IMR-90 (cell line): ENCODE results near the gene TBC1D9B. TPM values are rescaled to one million over a fixed set of nuclear protein-coding genes. Genes with fewer than 3 reads are reported as not detected.

Source experiments
- ATAC-seq: fragments of 200-7000 bp; cut with Tn5 transposase; 2 replicates; pipeline ENCODE4 v1.9.1; 2020; ENCODE audit warnings: low read depth, mild to moderate bottlenecking, moderate library complexity
- BruUV-seq: library from RNA; stranded (reverse); fragments of 400-500 nt; replicated peaks from 2 replicates; lab custom pipeline; 2021; lab: Mats Ljungman, UMichigan
- CTCF ChIA-PET: fragments of 300-600 bp; formaldehyde crosslinking; extraction: SDS; loops from one replicate; lab custom pipeline; 2021; ENCODE audit warnings: antibody characterized with exemption; lab: Yijun Ruan, JAX
- POLR2A ChIA-PET: fragments of 300-600 bp; sonication (Branson Sonifier 250); formaldehyde crosslinking; loops from one replicate; lab custom pipeline; 2022; ENCODE audit warnings: antibody characterized with exemption; ENCODE audit not compliant: unreplicated experiment; lab: Charles Lee
- DNase-seq: peaks from one replicate; pipeline ENCODE4 v3.0.0; 2013
- H2AFZ ChIP-seq: replicated peaks from 2 replicates; pipeline ENCODE3; 2013; ENCODE audit warnings: low read length, mild to moderate bottlenecking; ENCODE audit not compliant: poor library complexity
- H2AK5ac ChIP-seq: 2 replicates; pipeline ENCODE4 v1.6.1; 2013; ENCODE audit warnings: low read depth, low read length, inconsistent platforms
- H2AK9ac ChIP-seq: replicated peaks from 2 replicates; pipeline ENCODE3; 2013; ENCODE audit warnings: mild to moderate bottlenecking, low read depth, low read length, moderate library complexity; ENCODE audit not compliant: poor library complexity
- H2BK120ac ChIP-seq: 2 replicates; pipeline ENCODE4 v1.6.1; 2013; ENCODE audit warnings: low read depth, low read length, inconsistent platforms
- H2BK15ac ChIP-seq: 3 replicates; pipeline ENCODE4 v1.6.1; 2013; ENCODE audit warnings: low read depth, low read length, inconsistent platforms
- H2BK20ac ChIP-seq: 2 replicates; pipeline ENCODE4 v1.6.1; 2013; ENCODE audit warnings: low read depth, mild to moderate bottlenecking, inconsistent platforms, low read length, moderate library complexity
- H2BK5ac ChIP-seq: 2 replicates; pipeline ENCODE4 v1.6.1; 2013; ENCODE audit warnings: mild to moderate bottlenecking, low read depth, low read length, inconsistent platforms; ENCODE audit not compliant: poor library complexity, severe bottlenecking
- H3K14ac ChIP-seq: replicated peaks from 2 replicates; pipeline ENCODE4 v1.6.1; 2013; ENCODE audit warnings: low read depth, low read length, inconsistent platforms
- H3K18ac ChIP-seq: 2 replicates; pipeline ENCODE4 v1.6.1; 2013; ENCODE audit warnings: low read depth, low read length, control low read depth
- H3K23ac ChIP-seq: 2 replicates; pipeline ENCODE4 v1.6.1; 2013; ENCODE audit warnings: low read depth, low read length, inconsistent platforms
- H3K27ac ChIP-seq: 2 replicates; pipeline ENCODE4 v1.5.1; 2013; ENCODE audit warnings: mild to moderate bottlenecking, control low read depth, low read length; ENCODE audit not compliant: insufficient read depth
- H3K27me3 ChIP-seq: 2 replicates; pipeline ENCODE4 v1.6.1; 2013; ENCODE audit warnings: low read length; ENCODE audit not compliant: control insufficient read depth, insufficient read depth
- H3K36me3 ChIP-seq: 2 replicates; pipeline ENCODE4 v1.6.1; 2013; ENCODE audit warnings: low read length, mixed read lengths; ENCODE audit not compliant: control insufficient read depth, insufficient read depth
- H3K4ac ChIP-seq: 2 replicates; pipeline ENCODE4 v1.6.1; 2013; ENCODE audit warnings: low read depth, low read length, inconsistent platforms
- H3K4me1 ChIP-seq: 2 replicates; pipeline ENCODE4 v1.6.1; 2013; ENCODE audit warnings: low read length, mixed read lengths; ENCODE audit not compliant: control insufficient read depth, insufficient read depth
- H3K4me2 ChIP-seq: 2 replicates; pipeline ENCODE4 v1.6.1; 2013; ENCODE audit warnings: low read depth, mild to moderate bottlenecking, control low read depth, low read length, moderate library complexity
- H3K4me3 ChIP-seq: 2 replicates; pipeline ENCODE4 v1.5.1; 2013; ENCODE audit warnings: low read depth, mild to moderate bottlenecking, control low read depth, low read length, moderate library complexity; ENCODE audit not compliant: insufficient read depth
- H3K56ac ChIP-seq: 2 replicates; pipeline ENCODE4 v1.6.1; 2013; ENCODE audit warnings: low read length, inconsistent platforms; ENCODE audit not compliant: insufficient read depth; ENCODE audit errors: extremely low read depth
- H3K79me1 ChIP-seq, 2 experiments: 2 replicates each; pipeline ENCODE4 v1.6.1; 2013; ENCODE audit warnings: low read length in 2 of 2, inconsistent platforms in 1 of 2, low read depth in 1 of 2
- H3K9ac ChIP-seq: 2 replicates; pipeline ENCODE4 v1.6.1; 2013; ENCODE audit warnings: low read depth, low read length, control low read depth
- H3K9me1 ChIP-seq: 2 replicates; pipeline ENCODE4 v1.6.1; 2013; ENCODE audit warnings: low read length, inconsistent platforms; ENCODE audit not compliant: insufficient read depth
- H3K9me3 ChIP-seq: 2 replicates; pipeline ENCODE4 v1.6.1; 2013; ENCODE audit warnings: low read length; ENCODE audit not compliant: control insufficient read depth, insufficient read depth
- H4K20me1 ChIP-seq: 2 replicates; pipeline ENCODE4 v1.6.1; 2013; ENCODE audit warnings: low read length, inconsistent platforms; ENCODE audit not compliant: insufficient read depth
- H4K5ac ChIP-seq: 2 replicates; pipeline ENCODE4 v1.6.1; 2013; ENCODE audit warnings: mild to moderate bottlenecking, low read depth, low read length, control low read depth
- H4K8ac ChIP-seq, 2 experiments: 2 replicates each; pipeline ENCODE4 v1.6.1; 2013; ENCODE audit warnings: low read depth in 2 of 2, low read length in 2 of 2, control low read depth in 1 of 2, inconsistent platforms in 1 of 2
- H4K91ac ChIP-seq: 2 replicates; pipeline ENCODE4 v1.6.1; 2013; ENCODE audit warnings: low read depth, low read length, inconsistent platforms; ENCODE audit not compliant: insufficient read depth
- BHLHE40 ChIP-seq: fragments of 150-350 bp; IDR thresholded peaks from 2 replicates; pipeline ENCODE4 v1.6.1; 2016; ENCODE audit warnings: mild to moderate bottlenecking, low read depth, low read length
- CEBPB ChIP-seq: IDR thresholded peaks from 2 replicates; pipeline ENCODE4 v1.6.1; 2012; ENCODE audit warnings: low read depth, low read length, improper control_type of control experiment
- CHD1 ChIP-seq: IDR thresholded peaks from 2 replicates; pipeline ENCODE4 v1.6.1; 2012; ENCODE audit warnings: low read depth, low read length, improper control_type of control experiment
- FOS ChIP-seq: fragments of 150-350 bp; IDR thresholded peaks from 2 replicates; pipeline ENCODE4 v1.6.1; 2016; ENCODE audit warnings: low read depth, low read length
- MAFK ChIP-seq: IDR thresholded peaks from 2 replicates; pipeline ENCODE4 v1.6.1; 2012; ENCODE audit warnings: low read depth, low read length, improper control_type of control experiment
- MAZ ChIP-seq: IDR thresholded peaks from 2 replicates; pipeline ENCODE4 v1.6.1; 2012; ENCODE audit warnings: low read depth, mild to moderate bottlenecking, low read length, improper control_type of control experiment, moderate library complexity, borderline replicate concordance
- MXI1 ChIP-seq: IDR thresholded peaks from 2 replicates; pipeline ENCODE4 v1.6.1; 2012; ENCODE audit warnings: low read depth, mild to moderate bottlenecking, low read length, moderate library complexity, borderline replicate concordance
- NFE2L2 ChIP-seq: fragments of 150-350 bp; IDR thresholded peaks from 2 replicates; pipeline ENCODE4 v1.6.1; 2016; ENCODE audit warnings: low read depth, mild to moderate bottlenecking, low read length
- POLR2A ChIP-seq: IDR thresholded peaks from 2 replicates; pipeline ENCODE4 v1.6.1; 2012; ENCODE audit warnings: mild to moderate bottlenecking, low read depth, low read length
- RAD21 ChIP-seq: IDR thresholded peaks from 2 replicates; pipeline ENCODE4 v1.6.1; 2012; ENCODE audit warnings: low read length, improper control_type of control experiment
- RCOR1 ChIP-seq: IDR thresholded peaks from 2 replicates; pipeline ENCODE4 v1.6.1; 2012; ENCODE audit warnings: mild to moderate bottlenecking, low read length, improper control_type of control experiment; ENCODE audit not compliant: insufficient replicate concordance
- RFX5 ChIP-seq: IDR thresholded peaks from 2 replicates; pipeline ENCODE4 v1.8.0; 2012; ENCODE audit warnings: low read depth, mild to moderate bottlenecking, low read length, moderate library complexity
- USF2 ChIP-seq: fragments of 150-350 bp; IDR thresholded peaks from 2 replicates; pipeline ENCODE4 v1.6.1; 2017; ENCODE audit warnings: mild to moderate bottlenecking, antibody characterized with exemption, low read length, low read depth
- WGBS, 2 experiments: methylation state at CpG; one replicate each; pipeline versions ENCODE4 v1.1.5 to v1.1.7; 2013; ENCODE audit warnings: missing lambda C conversion rate in 2 of 2; ENCODE audit not compliant: insufficient read length in 1 of 2; ENCODE audit errors: extremely low coverage in 2 of 2; 5-methylcytosine and 5-hydroxymethylcytosine counted together
- dilution Hi-C: fragments of 300-500 bp; cut with HindIII; formaldehyde crosslinking; loops from one replicate; pipeline ENCODE4 v1.14.3; 2018; ENCODE audit warnings: low sequenced_read_pairs; ENCODE audit not compliant: unreplicated experiment
- in situ Hi-C: fragments of 300-500 bp; cut with MboI; formaldehyde crosslinking; loops from 3 replicates; pipeline ENCODE4 v1.14.3; 2019; ENCODE audit warnings: low sequenced_read_pairs, inconsistent platforms, mixed read lengths
- intact Hi-C: fragments of 100-400 bp; cut with micrococcal nuclease; formaldehyde crosslinking; loops from 2 replicates; pipeline ENCODE4 v1.10.0; 2022
- polyA plus RNA-seq, 3 experiments: library from polyadenylated mRNA; depleted of rRNA; stranded (reverse); fragments of >200 nt; gene quantifications; 2 replicates each; pipeline ENCODE4 v1.2.3, GENCODE V29; 2012; ENCODE audit warnings: low replicate concordance in 1 of 3
- total RNA-seq: library from RNA; depleted of rRNA; stranded (reverse); fragments of >200 nt; gene quantifications from 2 replicates; pipeline ENCODE4 v1.2.3, GENCODE V29; 2012
- TF ChIP-seq, protein P1 (sequence below): conservative IDR thresholded peaks from 2 replicates; pipeline ENCODE4 v1.5.1; 2012; ENCODE audit warnings: mild to moderate bottlenecking, low read depth, low read length, improper control_type of control experiment
- TF ChIP-seq, protein P2 (sequence below): fragments of 150-350 bp; IDR thresholded peaks from 2 replicates; pipeline ENCODE4 v1.6.1; 2016; ENCODE audit warnings: low read depth, mild to moderate bottlenecking, low read length, moderate library complexity, borderline replicate concordance

TBC1D9B gene
- total and polyA plus RNA-seq, 2 of the 4 experiments (the other 2 are of a cell fraction) = 58.6 to 78.1 TPM

DNA sequence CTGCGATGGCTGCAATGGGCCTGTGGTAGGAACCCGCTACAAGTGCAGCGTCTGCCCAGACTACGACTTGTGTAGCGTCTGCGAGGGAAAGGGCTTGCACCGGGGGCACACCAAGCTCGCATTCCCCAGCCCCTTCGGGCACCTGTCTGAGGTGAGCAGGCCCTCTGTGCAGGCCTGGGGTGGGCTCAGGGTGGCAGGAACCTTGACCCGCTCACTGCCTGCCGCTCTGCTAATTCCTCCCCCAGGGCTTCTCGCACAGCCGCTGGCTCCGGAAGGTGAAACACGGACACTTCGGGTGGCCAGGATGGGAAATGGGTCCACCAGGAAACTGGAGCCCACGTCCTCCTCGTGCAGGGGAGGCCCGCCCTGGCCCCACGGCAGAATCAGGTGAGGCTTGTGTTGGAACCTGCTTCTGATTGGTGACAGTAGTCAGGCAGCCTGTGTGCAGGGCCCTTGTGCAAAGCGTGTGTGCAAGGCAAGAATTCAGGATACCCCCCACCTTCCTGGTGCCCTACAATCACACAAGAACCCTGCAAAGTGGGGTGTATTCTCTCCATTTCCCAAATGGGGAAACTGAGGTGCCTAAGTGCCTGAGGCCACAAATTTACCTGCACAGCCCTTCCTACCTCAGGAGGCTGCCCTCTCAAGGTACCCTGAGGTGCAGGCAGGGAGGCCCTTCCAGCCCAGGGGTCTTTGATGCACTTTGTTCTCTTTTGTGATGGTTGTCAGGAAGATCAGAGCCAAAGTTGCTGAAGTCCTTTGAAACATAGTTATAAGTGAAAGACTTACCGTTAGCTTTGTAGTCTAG is 83.6 kb downstream of the TBC1D9B start:
- Histone ChIP-seq H3K4me2 (peak overlapping the region; percentile 1; the same call in 1 of the 2 replicates), H4K5ac (no peak overlapping the region), H4K91ac (no peak overlapping the region), H3K4me1 (peaks cover 31% of the 10 kb centered on the region), H3K18ac (no peak overlapping the region), H2AK9ac (peak overlapping the region; percentile 40), H3K36me3 (peaks cover 62% of the 10 kb centered on the region), H3K27me3 (no peaks in the 10 kb centered on the region), H4K8ac (no peak overlapping the region), H2BK20ac (no peak overlapping the region), H2AFZ (no peak overlapping the region), H2AK5ac (no peak overlapping the region), H3K4me3 (no peak overlapping the region), H3K79me1 (peaks cover 24 to 78% of the 10 kb centered on the region in 2 experiments), H3K23ac (peak overlapping the region; percentile 24; the same call in 1 of the 2 replicates), H3K14ac (0 out of 2 replicates have a peak overlapping the region, but pooled peaks have one; percentile 12), H4K20me1 (peaks cover 81% of the 10 kb centered on the region), H3K9me1 (peaks cover 34% of the 10 kb centered on the region), H3K4ac (no peak overlapping the region), H2BK120ac (no peak overlapping the region), H3K9me3 (no peaks in the 10 kb centered on the region), H2BK5ac (no peak overlapping the region), H3K27ac (no peak overlapping the region), H3K9ac (no peak overlapping the region), H3K56ac (no peak overlapping the region), H2BK15ac (no peak overlapping the region)
- CTCF ChIA-PET = no interaction called here
- DNase-seq (no peak), ATAC-seq (no peak)
- WGBS, 2 experiments = 100% methylated on average over 10 of the region's 22 CpGs; no CpG with 5 or more reads in 1 of the 2 experiments
- BruUV-seq = no TSS peak
- dilution Hi-C loops (no loop called here), in situ Hi-C loops (no loop called here), intact Hi-C loops (loop anchor here (5.0 kb wide), 1 partner anchor 202 kb away; the partner anchor contains the start of gene HNRNPH1)
- POLR2A ChIA-PET = no interaction called here
- TF ChIP-seq POLR2A = no peak; the same call in 1 of the 2 replicates
- TF ChIP-seq RFX5 = no peak
- no peak for TF ChIP-seq MXI1
- TF ChIP-seq, protein P1, sequence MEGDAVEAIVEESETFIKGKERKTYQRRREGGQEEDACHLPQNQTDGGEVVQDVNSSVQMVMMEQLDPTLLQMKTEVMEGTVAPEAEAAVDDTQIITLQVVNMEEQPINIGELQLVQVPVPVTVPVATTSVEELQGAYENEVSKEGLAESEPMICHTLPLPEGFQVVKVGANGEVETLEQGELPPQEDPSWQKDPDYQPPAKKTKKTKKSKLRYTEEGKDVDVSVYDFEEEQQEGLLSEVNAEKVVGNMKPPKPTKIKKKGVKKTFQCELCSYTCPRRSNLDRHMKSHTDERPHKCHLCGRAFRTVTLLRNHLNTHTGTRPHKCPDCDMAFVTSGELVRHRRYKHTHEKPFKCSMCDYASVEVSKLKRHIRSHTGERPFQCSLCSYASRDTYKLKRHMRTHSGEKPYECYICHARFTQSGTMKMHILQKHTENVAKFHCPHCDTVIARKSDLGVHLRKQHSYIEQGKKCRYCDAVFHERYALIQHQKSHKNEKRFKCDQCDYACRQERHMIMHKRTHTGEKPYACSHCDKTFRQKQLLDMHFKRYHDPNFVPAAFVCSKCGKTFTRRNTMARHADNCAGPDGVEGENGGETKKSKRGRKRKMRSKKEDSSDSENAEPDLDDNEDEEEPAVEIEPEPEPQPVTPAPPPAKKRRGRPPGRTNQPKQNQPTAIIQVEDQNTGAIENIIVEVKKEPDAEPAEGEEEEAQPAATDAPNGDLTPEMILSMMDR = no peak
- TF ChIP-seq NFE2L2 = no peak
- TF ChIP-seq, protein P2, sequence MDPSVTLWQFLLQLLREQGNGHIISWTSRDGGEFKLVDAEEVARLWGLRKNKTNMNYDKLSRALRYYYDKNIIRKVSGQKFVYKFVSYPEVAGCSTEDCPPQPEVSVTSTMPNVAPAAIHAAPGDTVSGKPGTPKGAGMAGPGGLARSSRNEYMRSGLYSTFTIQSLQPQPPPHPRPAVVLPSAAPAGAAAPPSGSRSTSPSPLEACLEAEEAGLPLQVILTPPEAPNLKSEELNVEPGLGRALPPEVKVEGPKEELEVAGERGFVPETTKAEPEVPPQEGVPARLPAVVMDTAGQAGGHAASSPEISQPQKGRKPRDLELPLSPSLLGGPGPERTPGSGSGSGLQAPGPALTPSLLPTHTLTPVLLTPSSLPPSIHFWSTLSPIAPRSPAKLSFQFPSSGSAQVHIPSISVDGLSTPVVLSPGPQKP = no peak
- TF ChIP-seq CEBPB = no peak
- TF ChIP-seq CHD1 = no peak
- TF ChIP-seq RCOR1 = no peak
- TF ChIP-seq BHLHE40 = no peak
- TF ChIP-seq FOS = no peak
- TF ChIP-seq MAZ = no peak
- TF ChIP-seq USF2 = no peak
- TF ChIP-seq MAFK = no peak
- no peak for TF ChIP-seq RAD21
